ENCODE measurements around the gene NDUFS2. TPM values are rescaled to one million over a fixed set of nuclear protein-coding genes. Genes with fewer than 3 reads are reported as not detected.

The NDUFS2 gene
- total RNA-seq, 8 experiments from 2014 or later, result 87.8 to 151 (median 125) TPM

- ATAC-seq (replicated peaks in 6 of 8), result no peak
- H3K27ac ChIP-seq, result no peak overlapping the region
- in situ Hi-C loops (cut with MboI; ENCODE audit: low pct_unique_long_range_greater_than_20kb in 2 of 9, low sequenced_read_pairs in 9 of 9, unreplicated experiment in 9 of 9), result loop anchor here in 1 of 9 experiments (25.0 kb wide), 1 partner anchor 751 kb away; the partner anchor contains the start of gene VANGL2
- no peak overlapping the region for H3K4me3 ChIP-seq
- peaks cover 17 to 22% of the 10 kb centered on the region in 2 donors for H3K4me1 ChIP-seq (replicated peaks in 1 of 2)
- WGBS, 10 experiments, result 73 to 100% (median 92%) methylated on average over 1 to 10 of the region's 10 CpGs; no CpG with 5 or more reads in 3 of the 10 experiments
Measured at GRCh38 chr1:161162806-161163205, 39.4 kb upstream of the NDUFS2 start.

- 77 to 100% (median 94%) methylated on average over 1 to 5 of the region's 5 CpGs; no CpG with 5 or more reads in 2 of the 10 experiments for WGBS, 10 experiments
Measured at GRCh38 chr1:161163793-161164192, 38.4 kb upstream of the NDUFS2 start.

GRCh38 chr1:161164901-161165610 lies 37.1 kb upstream of the NDUFS2 start:
- ATAC-seq (replicated peaks in 6 of 8), result no peak
- Histone ChIP-seq H3K27ac (peak overlapping the region; percentile 76 to 84), H3K4me3 (peak overlapping the region; percentile 64 to 87 (median 72)), H3K4me1 (replicated peaks in 1 of 2) (peaks cover 11 to 19% of the 10 kb centered on the region in 2 donors)
- in situ Hi-C loops (cut with MboI; ENCODE audit: low pct_unique_long_range_greater_than_20kb in 2 of 9, low sequenced_read_pairs in 9 of 9, unreplicated experiment in 9 of 9), result loop anchor here in 1 of 9 experiments (25.0 kb wide), 1 partner anchor 753 kb away; the partner anchor contains the start of gene VANGL2
- 69 to 100% (median 92%) methylated on average over 1 to 11 of the region's 14 CpGs; no CpG with 5 or more reads in 3 of the 10 experiments for WGBS, 10 experiments

More at GRCh38 chr1:161163793-161164192, 38.4 kb upstream of the NDUFS2 start:
- in situ Hi-C loops (cut with MboI; ENCODE audit: low pct_unique_long_range_greater_than_20kb in 2 of 9, low sequenced_read_pairs in 9 of 9, unreplicated experiment in 9 of 9), result loop anchor here in 1 of 9 experiments (25.0 kb wide), 1 partner anchor 751 kb away; the partner anchor contains the start of gene VANGL2
- Histone ChIP-seq H3K27ac (no peak overlapping the region), H3K4me3 (no peak overlapping the region), H3K4me1 (replicated peaks in 1 of 2) (peaks cover 13 to 22% of the 10 kb centered on the region in 2 donors)
- no peak for ATAC-seq (replicated peaks in 6 of 8)

GRCh38 chr1:161165742-161166668 lies 36.2 kb upstream of the NDUFS2 start, which contains the start of gene PPOX:
PPOX (plus strand) TSS chr1:161166426; CDS start chr1:161166848, 422 bp downstream.
- 0 to 2% (median 0%) methylated on average over 1 to 33 of the region's 54 CpGs; no CpG with 5 or more reads in 3 of the 10 experiments for WGBS, 10 experiments
- peak; percentile 91 to 96 (median 94) for ATAC-seq (replicated peaks in 6 of 8)
- peaks cover 7 to 13% of the 10 kb centered on the region in 2 donors for H3K4me1 ChIP-seq (replicated peaks in 1 of 2)
- H3K4me3 ChIP-seq, result peak within 1 kb of the TSS; percentile 64 to 87 (median 72)
- in situ Hi-C loops (cut with MboI; ENCODE audit: low pct_unique_long_range_greater_than_20kb in 2 of 9, low sequenced_read_pairs in 9 of 9, unreplicated experiment in 9 of 9), result loop anchor here in 1 of 9 experiments (25.0 kb wide), 1 partner anchor 754 kb away; the partner anchor contains the start of gene VANGL2
- H3K27ac ChIP-seq, result peak within 1 kb of the TSS; percentile 76 to 84

- WGBS, 10 experiments, result 2 to 70% (median 15%) methylated on average over 4 to 21 of the region's 33 CpGs; no CpG with 5 or more reads in 1 of the 10 experiments
- ATAC-seq (replicated peaks in 6 of 8), result peak in 3 of 8 experiments; percentile 0 to 1 (median 1)
- Histone ChIP-seq H3K4me3 (peak overlapping the region; percentile 64 to 87 (median 72)), H3K27ac (peak overlapping the region; percentile 58 to 75), H3K4me1 (replicated peaks in 1 of 2) (peaks cover 7 to 13% of the 10 kb centered on the region in 2 donors)
- in situ Hi-C loops (cut with MboI; ENCODE audit: low pct_unique_long_range_greater_than_20kb in 2 of 9, low sequenced_read_pairs in 9 of 9, unreplicated experiment in 9 of 9), result loop anchor here in 1 of 9 experiments (25.0 kb wide), 1 partner anchor 755 kb away; the partner anchor contains the start of gene VANGL2
Measured at GRCh38 chr1:161166669-161167548, 35.3 kb upstream of the NDUFS2 start.

- Histone ChIP-seq H3K27ac (no peak overlapping the region), H3K4me3 (no peak overlapping the region), H3K4me1 (replicated peaks in 1 of 2) (peaks cover 7 to 13% of the 10 kb centered on the region in 2 donors)
- no peak for ATAC-seq (replicated peaks in 6 of 8)
- 93 to 100% (median 97%) methylated on average over 1 to 9 of the region's 9 CpGs; no CpG with 5 or more reads in 5 of the 10 experiments for WGBS, 10 experiments
- in situ Hi-C loops (cut with MboI; ENCODE audit: low pct_unique_long_range_greater_than_20kb in 2 of 9, low sequenced_read_pairs in 9 of 9, unreplicated experiment in 9 of 9), result loop anchor here in 1 of 9 experiments (25.0 kb wide), 1 partner anchor 757 kb away; the partner anchor contains the start of gene VANGL2
Measured at GRCh38 chr1:161168906-161169305, 33.3 kb upstream of the NDUFS2 start.

- ATAC-seq (replicated peaks in 6 of 8), result peak in 1 of 8 experiments; percentile 22
- H3K27ac ChIP-seq, result no peak overlapping the region
- in situ Hi-C loops (cut with MboI; ENCODE audit: low pct_unique_long_range_greater_than_20kb in 2 of 9, low sequenced_read_pairs in 9 of 9, unreplicated experiment in 9 of 9), result loop anchor here in 1 of 9 experiments (25.0 kb wide), 1 partner anchor 759 kb away; the partner anchor contains the start of gene VANGL2
- no peak overlapping the region for H3K4me3 ChIP-seq
- H3K4me1 ChIP-seq (replicated peaks in 1 of 2), result peaks cover 7 to 11% of the 10 kb centered on the region in 2 donors
- 35 to 87% (median 60%) methylated on average over 1 to 5 of the region's 5 CpGs; no CpG with 5 or more reads in 1 of the 10 experiments for WGBS, 10 experiments
Measured at GRCh38 chr1:161171191-161171590, 31.0 kb upstream of the NDUFS2 start.

GRCh38 chr1:161171696-161172095 lies 30.5 kb upstream of the NDUFS2 start:
- 80 to 100% (median 100%) methylated on average over 1 to 7 of the region's 12 CpGs; no CpG with 5 or more reads in 3 of the 10 experiments for WGBS, 10 experiments
- ATAC-seq (replicated peaks in 6 of 8), result no peak
- in situ Hi-C loops (cut with MboI; ENCODE audit: low pct_unique_long_range_greater_than_20kb in 2 of 9, low sequenced_read_pairs in 9 of 9, unreplicated experiment in 9 of 9), result loop anchor here in 1 of 9 experiments (25.0 kb wide), 1 partner anchor 759 kb away; the partner anchor contains the start of gene VANGL2
- no peak overlapping the region for H3K4me3 ChIP-seq
- H3K27ac ChIP-seq, result no peak overlapping the region
- peaks cover 11 to 15% of the 10 kb centered on the region in 2 donors for H3K4me1 ChIP-seq (replicated peaks in 1 of 2)

GRCh38 chr1:161172349-161172748 lies 29.8 kb upstream of the NDUFS2 start:
- WGBS, 10 experiments, result 58 to 100% (median 88%) methylated on average over 1 of the region's 1 CpG; no CpG with 5 or more reads in 3 of the 10 experiments
- in situ Hi-C loops (cut with MboI; ENCODE audit: low pct_unique_long_range_greater_than_20kb in 2 of 9, low sequenced_read_pairs in 9 of 9, unreplicated experiment in 9 of 9), result loop anchor here in 1 of 9 experiments (25.0 kb wide), 1 partner anchor 760 kb away; the partner anchor contains the start of gene VANGL2
- Histone ChIP-seq H3K4me3 (no peak overlapping the region), H3K27ac (no peak overlapping the region), H3K4me1 (replicated peaks in 1 of 2) (peaks cover 8 to 14% of the 10 kb centered on the region in 2 donors)
- ATAC-seq (replicated peaks in 6 of 8), result no peak

GRCh38 chr1:161172776-161173376 lies 29.3 kb upstream of the NDUFS2 start:
- Histone ChIP-seq H3K4me3 (no peak overlapping the region), H3K27ac (no peak overlapping the region), H3K4me1 (replicated peaks in 1 of 2) (peaks cover 7 to 12% of the 10 kb centered on the region in 2 donors)
- ATAC-seq (replicated peaks in 6 of 8), result peak in 3 of 8 experiments; percentile 7 to 31 (median 12)
- WGBS, 10 experiments, result 24 to 89% (median 46%) methylated on average over 1 to 4 of the region's 4 CpGs
- in situ Hi-C loops (cut with MboI; ENCODE audit: low pct_unique_long_range_greater_than_20kb in 2 of 9, low sequenced_read_pairs in 9 of 9, unreplicated experiment in 9 of 9), result loop anchor here in 1 of 9 experiments (25.0 kb wide), 1 partner anchor 761 kb away; the partner anchor contains the start of gene VANGL2

GRCh38 chr1:161173711-161174110 lies 28.5 kb upstream of the NDUFS2 start:
- in situ Hi-C loops (cut with MboI; ENCODE audit: low pct_unique_long_range_greater_than_20kb in 2 of 9, low sequenced_read_pairs in 9 of 9, unreplicated experiment in 9 of 9), result loop anchor here in 1 of 9 experiments (25.0 kb wide), 1 partner anchor 761 kb away; the partner anchor contains the start of gene VANGL2
- 98 to 100% (median 100%) methylated on average over 1 to 7 of the region's 11 CpGs; no CpG with 5 or more reads in 3 of the 10 experiments for WGBS, 10 experiments
- Histone ChIP-seq H3K27ac (no peak overlapping the region), H3K4me3 (no peak overlapping the region), H3K4me1 (replicated peaks in 1 of 2) (peaks cover 12 to 13% of the 10 kb centered on the region in 2 donors)
- ATAC-seq (replicated peaks in 6 of 8), result no peak

Measured in motor neuron (in vitro differentiated cells).